ENCODE results near the gene SMARCE1. TPM values are rescaled to one million over a fixed set of nuclear protein-coding genes. Genes with fewer than 3 reads are reported as not detected.

Gene SMARCE1
- total RNA-seq, 4 donors from 2014 or later, result 46.7 to 133 (median 71.6) TPM

DNA sequence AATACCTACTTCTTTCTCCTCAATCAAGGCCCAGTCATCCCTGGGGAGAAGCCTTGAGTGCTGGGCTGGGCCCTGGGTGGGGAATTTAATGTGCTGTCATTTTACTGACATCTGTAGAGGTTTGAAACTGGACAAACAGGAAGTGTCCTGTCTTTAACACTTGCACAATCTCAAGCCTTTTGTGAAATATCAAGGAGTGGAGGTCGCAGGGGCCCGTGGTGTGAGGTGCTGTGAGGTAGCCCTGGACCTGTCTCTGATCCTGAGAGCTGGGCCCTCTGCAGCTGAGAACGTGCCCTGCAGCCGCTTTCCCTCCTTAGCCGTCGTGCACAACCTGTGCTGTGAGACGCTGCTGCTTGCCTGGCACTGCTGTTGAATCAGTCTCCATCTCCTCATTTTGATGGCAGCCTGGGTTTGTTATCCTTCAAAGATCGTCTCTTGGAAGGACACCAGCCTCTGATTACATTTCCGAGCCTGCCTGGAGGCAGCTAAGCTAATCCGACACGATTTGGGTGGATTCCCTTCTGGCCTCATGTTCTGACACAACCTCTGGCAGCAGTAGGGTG, 29.9 kb downstream of the SMARCE1 start:
- Histone ChIP-seq H3K36me3 (no peaks in the 10 kb centered on the region), H3K4me1 (peaks cover 0 to 21% (median 7%) of the 10 kb centered on the region in 4 donors), H3K9me3 (no peaks in the 10 kb centered on the region), H3K27me3 (no peaks in the 10 kb centered on the region), H3K4me3 (no peak overlapping the region), H3K27ac (no peak overlapping the region)
- no peak for DNase-seq
- TF ChIP-seq, protein P1, sequence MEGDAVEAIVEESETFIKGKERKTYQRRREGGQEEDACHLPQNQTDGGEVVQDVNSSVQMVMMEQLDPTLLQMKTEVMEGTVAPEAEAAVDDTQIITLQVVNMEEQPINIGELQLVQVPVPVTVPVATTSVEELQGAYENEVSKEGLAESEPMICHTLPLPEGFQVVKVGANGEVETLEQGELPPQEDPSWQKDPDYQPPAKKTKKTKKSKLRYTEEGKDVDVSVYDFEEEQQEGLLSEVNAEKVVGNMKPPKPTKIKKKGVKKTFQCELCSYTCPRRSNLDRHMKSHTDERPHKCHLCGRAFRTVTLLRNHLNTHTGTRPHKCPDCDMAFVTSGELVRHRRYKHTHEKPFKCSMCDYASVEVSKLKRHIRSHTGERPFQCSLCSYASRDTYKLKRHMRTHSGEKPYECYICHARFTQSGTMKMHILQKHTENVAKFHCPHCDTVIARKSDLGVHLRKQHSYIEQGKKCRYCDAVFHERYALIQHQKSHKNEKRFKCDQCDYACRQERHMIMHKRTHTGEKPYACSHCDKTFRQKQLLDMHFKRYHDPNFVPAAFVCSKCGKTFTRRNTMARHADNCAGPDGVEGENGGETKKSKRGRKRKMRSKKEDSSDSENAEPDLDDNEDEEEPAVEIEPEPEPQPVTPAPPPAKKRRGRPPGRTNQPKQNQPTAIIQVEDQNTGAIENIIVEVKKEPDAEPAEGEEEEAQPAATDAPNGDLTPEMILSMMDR (IDR thresholded peaks at IDR 0.05), result no peak
- TF ChIP-seq POLR2A (IDR thresholded peaks at IDR 0.05), result no peak

DNA sequence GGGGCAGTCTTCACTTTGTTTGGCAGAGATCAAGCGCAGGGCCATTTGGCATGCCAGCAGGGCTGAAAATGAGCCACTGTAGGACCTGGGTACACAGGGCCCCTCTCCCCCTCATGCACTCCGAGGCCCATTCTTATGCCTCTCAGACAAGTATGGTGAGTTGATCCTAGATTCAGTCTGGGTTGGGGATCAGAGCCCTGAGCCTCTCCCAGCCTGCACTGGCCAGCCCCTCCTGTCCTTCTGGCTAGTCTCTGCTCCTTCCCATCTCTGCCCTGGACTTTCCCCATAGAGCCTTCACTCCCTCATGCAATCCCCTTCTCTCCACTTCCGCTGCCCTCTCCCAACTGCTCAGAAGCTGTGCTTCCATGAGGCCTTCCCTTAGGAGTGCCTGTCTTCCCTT, 31.0 kb downstream of the SMARCE1 start:
- no peaks in the 10 kb centered on the region for H3K36me3 ChIP-seq
- peaks cover 0 to 21% (median 5%) of the 10 kb centered on the region in 4 donors for H3K4me1 ChIP-seq
- no peaks in the 10 kb centered on the region for H3K27me3 ChIP-seq
- no peaks in the 10 kb centered on the region for H3K9me3 ChIP-seq
- H3K27ac ChIP-seq, result no peak overlapping the region
- no peak for DNase-seq
- no peak for TF ChIP-seq POLR2A (IDR thresholded peaks at IDR 0.05)
- TF ChIP-seq, protein P1 (IDR thresholded peaks at IDR 0.05), result no peak
- H3K4me3 ChIP-seq, result no peak overlapping the region

DNA sequence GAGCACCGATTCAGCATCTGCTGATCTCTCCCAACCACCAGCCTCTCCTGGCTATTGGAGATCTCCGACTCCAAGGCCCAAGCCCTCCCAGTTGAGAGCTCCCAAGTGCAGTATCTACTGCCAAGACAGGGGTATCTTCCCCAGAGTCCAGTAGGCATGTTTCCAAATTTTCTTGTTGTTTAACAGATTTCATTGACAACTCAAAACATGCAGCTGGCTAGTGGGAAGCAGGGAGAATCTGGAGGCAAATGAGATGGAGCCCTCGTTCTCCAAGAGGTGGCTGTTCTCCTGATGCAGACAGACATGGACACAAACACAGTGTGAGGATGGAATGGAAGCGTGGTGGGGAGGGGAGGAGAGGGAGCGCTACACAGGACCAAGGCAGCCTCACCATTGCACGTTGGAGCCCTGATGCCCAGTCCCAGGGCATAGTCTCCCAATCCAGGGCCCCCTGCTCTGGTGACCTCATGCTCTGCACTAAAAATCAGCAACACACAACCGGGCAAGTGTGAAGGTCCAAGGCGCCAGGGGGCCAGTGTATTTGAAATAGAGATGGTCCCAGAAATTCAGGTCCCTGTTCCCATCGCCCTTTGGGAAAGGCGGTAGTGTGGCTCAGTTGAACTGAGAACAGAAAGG, 31.7 kb downstream of the SMARCE1 start:
- Histone ChIP-seq H3K4me1 (peaks cover 0 to 21% (median 5%) of the 10 kb centered on the region in 4 donors), H3K27ac (peak overlapping the region in 1 of 4 donors; percentile 79), H3K27me3 (no peaks in the 10 kb centered on the region), H3K9me3 (no peaks in the 10 kb centered on the region), H3K4me3 (no peak overlapping the region), H3K36me3 (no peaks in the 10 kb centered on the region)
- DNase-seq, result no peak
- TF ChIP-seq, protein P1 (IDR thresholded peaks at IDR 0.05), result no peak
- TF ChIP-seq POLR2A (IDR thresholded peaks at IDR 0.05), result no peak

DNA sequence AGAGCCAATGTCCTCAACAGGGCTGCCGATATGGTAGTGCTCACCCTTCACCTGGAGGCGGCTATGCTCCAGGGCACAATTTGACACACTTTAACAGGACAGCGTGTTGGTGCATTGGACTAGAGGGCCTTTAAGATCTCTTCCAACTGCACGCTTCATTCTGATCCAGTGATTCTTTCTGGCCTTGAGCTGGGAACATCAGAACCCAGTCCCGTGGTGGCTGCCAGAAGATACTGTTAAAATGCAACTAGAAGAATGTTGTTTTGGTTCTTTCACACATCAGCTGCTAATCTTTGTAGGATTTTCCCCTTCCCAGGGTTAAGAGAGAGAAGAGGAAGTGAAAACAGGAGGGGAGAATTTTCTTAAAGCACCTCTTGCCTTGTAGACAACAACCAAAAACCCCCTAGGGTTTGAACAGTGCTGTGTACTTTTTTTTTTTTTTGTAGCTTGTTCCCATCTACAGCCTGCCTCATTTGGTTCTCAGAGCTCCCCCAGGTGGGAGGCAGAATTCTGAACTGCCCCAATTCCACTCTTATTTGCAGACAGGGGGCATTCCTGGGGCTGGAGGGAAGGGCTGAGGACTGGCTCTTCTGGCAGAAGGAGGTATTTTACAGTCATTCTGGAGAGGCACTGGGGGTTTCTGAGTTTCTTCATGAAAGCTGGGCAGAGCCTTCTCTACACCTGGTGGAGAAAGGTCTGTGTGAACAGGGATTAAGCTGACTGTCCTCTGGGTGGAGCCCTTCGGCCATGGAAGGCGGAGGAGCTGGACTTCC, 32.4 kb downstream of the SMARCE1 start:
- Histone ChIP-seq H3K4me1 (peaks cover 0 to 21% (median 5%) of the 10 kb centered on the region in 4 donors), H3K4me3 (no peak overlapping the region), H3K9me3 (no peaks in the 10 kb centered on the region), H3K27ac (peak overlapping the region in 2 of 4 donors; percentile 5 to 79), H3K27me3 (no peaks in the 10 kb centered on the region), H3K36me3 (no peaks in the 10 kb centered on the region)
- peak in 2 of 3 donors; percentile 65 to 73 for DNase-seq
- no peak for TF ChIP-seq POLR2A (IDR thresholded peaks at IDR 0.05)
- TF ChIP-seq, protein P1 (IDR thresholded peaks at IDR 0.05), result peak in 5 of 6 experiments; percentile 23 to 61 (median 58)

DNA sequence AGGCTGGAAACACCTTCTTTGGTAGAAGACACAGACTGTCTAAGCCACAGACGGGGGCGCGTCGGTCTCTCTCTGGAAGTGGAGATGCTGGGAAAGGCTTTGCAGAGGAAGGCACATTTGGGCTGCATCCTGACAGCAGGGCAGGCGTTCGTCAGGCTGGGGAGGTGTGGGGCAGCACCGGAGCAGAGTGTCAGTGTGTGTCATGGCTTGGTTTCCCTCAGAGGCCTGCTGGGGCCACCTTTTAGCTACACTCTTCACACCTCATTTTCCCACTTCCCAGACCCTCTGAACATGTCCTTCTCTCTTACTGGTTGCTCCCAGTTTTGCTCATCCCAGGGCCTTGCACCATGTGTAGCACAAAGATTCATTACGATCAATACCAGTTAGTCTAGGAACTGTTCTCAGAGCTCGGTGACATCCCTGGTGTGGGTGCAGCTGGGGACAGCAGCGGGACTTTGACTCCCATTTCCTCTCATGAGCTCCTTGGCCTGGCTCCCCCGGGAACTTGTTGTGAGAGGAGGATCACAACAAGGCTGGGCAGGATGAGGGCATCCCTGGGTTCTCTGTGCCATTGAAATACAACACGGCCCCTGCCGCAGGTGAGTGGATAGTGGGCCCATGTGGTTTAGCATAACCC, 33.1 kb downstream of the SMARCE1 start:
- Histone ChIP-seq H3K4me1 (peaks cover 0 to 21% (median 4%) of the 10 kb centered on the region in 4 donors), H3K36me3 (no peaks in the 10 kb centered on the region), H3K27me3 (no peaks in the 10 kb centered on the region), H3K9me3 (no peaks in the 10 kb centered on the region), H3K4me3 (no peak overlapping the region), H3K27ac (peak overlapping the region in 2 of 4 donors; percentile 5 to 79)
- DNase-seq, result no peak
- TF ChIP-seq, protein P1 (IDR thresholded peaks at IDR 0.05), result peak in 1 of 6 experiments; percentile 4
- no peak for TF ChIP-seq POLR2A (IDR thresholded peaks at IDR 0.05)

Data from Peyer's patch (tissue), 4 donors.